ENCODE measurements around the gene BEST2. TPM values are rescaled to one million over a fixed set of nuclear protein-coding genes. Genes with fewer than 3 reads are reported as not detected.

BEST2 gene
- total RNA-seq, 2 experiments from 2014 or later = not detected

GRCh38 chr19:12759686-12760085 lies 8.1 kb downstream of the BEST2 start:
- H3K27ac Mint-ChIP-seq = no peak overlapping the region
- CTCF ChIA-PET = interaction anchor here (0.7 to 30.0 kb wide), 26 partner anchors 8 to 196 kb away, joined by 3 to 1017 read pairs (median 8); partner anchors contain the start of genes BEST2, DHPS, DNASE2 and GET3
- ATAC-seq = no peak
- H3K9me3 Mint-ChIP-seq (ENCODE audit: low read depth) = no peaks in the 10 kb centered on the region
- no peak overlapping the region for H3K4me3 Mint-ChIP-seq
- no peak for DNase-seq
- H3K36me3 Mint-ChIP-seq = no peaks in the 10 kb centered on the region
- H3K27me3 Mint-ChIP-seq = peaks cover 15% of the 10 kb centered on the region
- H3K4me1 Mint-ChIP-seq = peaks cover 5% of the 10 kb centered on the region

- Mint-ChIP-seq H3K4me1 (peaks cover 6% of the 10 kb centered on the region), H3K4me3 (no peak overlapping the region), H3K9me3 (ENCODE audit: low read depth) (no peaks in the 10 kb centered on the region), H3K36me3 (no peaks in the 10 kb centered on the region), H3K27ac (no peak overlapping the region), H3K27me3 (peaks cover 8% of the 10 kb centered on the region)
- DNase-seq (no peak), ATAC-seq (no peak)
- CTCF ChIA-PET = interaction anchor here (1.2 to 30.0 kb wide), 7 partner anchors 7 to 202 kb away, joined by 4 to 1017 read pairs (median 56); partner anchors contain the start of genes BEST2, HOOK2, JUNB and PRDX2
Observed at GRCh38 chr19:12763100-12763499, 11.5 kb downstream of the BEST2 start.

- no peaks in the 10 kb centered on the region for H3K36me3 Mint-ChIP-seq
- CTCF ChIA-PET = interaction anchor here (0.7 to 30.0 kb wide), 15 partner anchors 8 to 211 kb away, joined by 3 to 1017 read pairs (median 10); partner anchors contain the start of genes BEST2, GET3, HOOK2 and JUNB
- H3K27me3 Mint-ChIP-seq = no peaks in the 10 kb centered on the region
- H3K4me3 Mint-ChIP-seq = no peak overlapping the region
- ATAC-seq (no peak), DNase-seq (no peak)
- peaks cover 9% of the 10 kb centered on the region for H3K4me1 Mint-ChIP-seq
- no peak overlapping the region for H3K27ac Mint-ChIP-seq
- H3K9me3 Mint-ChIP-seq (ENCODE audit: low read depth) = no peaks in the 10 kb centered on the region
Observed at GRCh38 chr19:12764698-12765097, 13.1 kb downstream of the BEST2 start.

GRCh38 chr19:12766051-12766521 lies 14.5 kb downstream of the BEST2 start:
- H3K36me3 Mint-ChIP-seq = no peaks in the 10 kb centered on the region
- H3K27me3 Mint-ChIP-seq = no peaks in the 10 kb centered on the region
- H3K27ac Mint-ChIP-seq = no peak overlapping the region
- CTCF ChIA-PET = interaction anchor here (0.6 to 30.0 kb wide), 38 partner anchors 8 to 215 kb away, joined by 3 to 1017 read pairs (median 5); partner anchors contain the start of genes BEST2, DHPS, GET3 and HOOK2
- DNase-seq (peak; percentile 87), ATAC-seq (peak; percentile 87)
- peaks cover 9% of the 10 kb centered on the region for H3K4me1 Mint-ChIP-seq
- H3K4me3 Mint-ChIP-seq = peak overlapping the region; percentile 24
- H3K9me3 Mint-ChIP-seq (ENCODE audit: low read depth) = no peaks in the 10 kb centered on the region

- no peak for ATAC-seq
- CTCF ChIA-PET = interaction anchor here (1.0 to 30.0 kb wide), 13 partner anchors 10 to 215 kb away, joined by 3 to 1017 read pairs (median 14); partner anchors contain the start of genes BEST2, DHPS, HOOK2 and JUNB
- Mint-ChIP-seq H3K9me3 (ENCODE audit: low read depth) (no peaks in the 10 kb centered on the region), H3K4me3 (no peak overlapping the region), H3K27ac (no peak overlapping the region), H3K27me3 (no peaks in the 10 kb centered on the region), H3K4me1 (peaks cover 11% of the 10 kb centered on the region), H3K36me3 (no peaks in the 10 kb centered on the region)
- DNase-seq = no peak
Observed at GRCh38 chr19:12767150-12767549, 15.6 kb downstream of the BEST2 start.

- DNase-seq (no peak), ATAC-seq (no peak)
- Mint-ChIP-seq H3K36me3 (no peaks in the 10 kb centered on the region), H3K4me3 (no peak overlapping the region), H3K9me3 (ENCODE audit: low read depth) (no peaks in the 10 kb centered on the region), H3K4me1 (peaks cover 12% of the 10 kb centered on the region), H3K27ac (no peak overlapping the region), H3K27me3 (no peaks in the 10 kb centered on the region)
- CTCF ChIA-PET = interaction anchor here (1.5 to 30.0 kb wide), 10 partner anchors 10 to 215 kb away, joined by 5 to 1017 read pairs (median 15); partner anchors contain the start of genes BEST2, DHPS, HOOK2 and JUNB
Observed at GRCh38 chr19:12767666-12768065, 16.1 kb downstream of the BEST2 start.

- CTCF ChIA-PET = interaction anchor here (1.2 to 30.0 kb wide), 6 partner anchors 9 to 196 kb away, joined by 3 to 1017 read pairs (median 68); partner anchors contain the start of genes BEST2, JUNB, PRDX2 and RNASEH2A
- no peaks in the 10 kb centered on the region for H3K36me3 Mint-ChIP-seq
- H3K27ac Mint-ChIP-seq = no peak overlapping the region
Observed at GRCh38 chr19:12769689-12770088, 18.1 kb downstream of the BEST2 start.

GRCh38 chr19:12770922-12771321 lies 19.3 kb downstream of the BEST2 start:
- ATAC-seq (no peak), DNase-seq (no peak)
- Mint-ChIP-seq H3K4me1 (peaks cover 14% of the 10 kb centered on the region), H3K9me3 (ENCODE audit: low read depth) (no peaks in the 10 kb centered on the region), H3K27me3 (no peaks in the 10 kb centered on the region), H3K36me3 (no peaks in the 10 kb centered on the region), H3K27ac (no peak overlapping the region), H3K4me3 (no peak overlapping the region)
- CTCF ChIA-PET = interaction anchor here (10.9 to 30.0 kb wide), 2 partner anchors 15 to 28 kb away, joined by 132 to 1017 read pairs; partner anchors contain the start of genes BEST2, JUNB, PRDX2 and RNASEH2A

More at GRCh38 chr19:12769689-12770088, 18.1 kb downstream of the BEST2 start:
- ATAC-seq (peak; percentile 73), DNase-seq (peak; percentile 69)
- H3K4me3 Mint-ChIP-seq = no peak overlapping the region
- peaks cover 12% of the 10 kb centered on the region for H3K4me1 Mint-ChIP-seq
- no peaks in the 10 kb centered on the region for H3K9me3 Mint-ChIP-seq (ENCODE audit: low read depth)
- no peaks in the 10 kb centered on the region for H3K27me3 Mint-ChIP-seq

- DNase-seq (no peak), ATAC-seq (no peak)
- Mint-ChIP-seq H3K4me3 (no peak overlapping the region), H3K27ac (no peak overlapping the region), H3K36me3 (no peaks in the 10 kb centered on the region), H3K27me3 (no peaks in the 10 kb centered on the region), H3K9me3 (ENCODE audit: low read depth) (no peaks in the 10 kb centered on the region), H3K4me1 (peaks cover 14% of the 10 kb centered on the region)
- CTCF ChIA-PET = interaction anchor here (0.6 to 30.0 kb wide), 5 partner anchors 8 to 75 kb away, joined by 3 to 1017 read pairs (median 27); partner anchors contain the start of genes BEST2, JUNB, PRDX2 and RNASEH2A
Observed at GRCh38 chr19:12772323-12772722, 20.7 kb downstream of the BEST2 start.

- no peaks in the 10 kb centered on the region for H3K36me3 Mint-ChIP-seq
- ATAC-seq (no peak), DNase-seq (no peak)
- CTCF ChIA-PET = interaction anchor here (0.6 to 30.0 kb wide), 9 partner anchors 7 to 74 kb away, joined by 3 to 1017 read pairs (median 5); partner anchors contain the start of genes BEST2, JUNB, PRDX2 and RNASEH2A
- H3K9me3 Mint-ChIP-seq (ENCODE audit: low read depth) = no peaks in the 10 kb centered on the region
- peaks cover 20% of the 10 kb centered on the region for H3K4me1 Mint-ChIP-seq
- H3K4me3 Mint-ChIP-seq = peak overlapping the region; percentile 5
- H3K27me3 Mint-ChIP-seq = no peaks in the 10 kb centered on the region
- no peak overlapping the region for H3K27ac Mint-ChIP-seq
Observed at GRCh38 chr19:12773571-12773970, 22.0 kb downstream of the BEST2 start.

GRCh38 chr19:12774588-12775555 lies 23.3 kb downstream of the BEST2 start, which contains the start of gene HOOK2:
Gene HOOK2, minus strand, starts transcription at chr19:12775552. Its CDS starts 103 bp downstream, at chr19:12775449.
- no peaks in the 10 kb centered on the region for H3K9me3 Mint-ChIP-seq (ENCODE audit: low read depth)
- CTCF ChIA-PET = interaction anchor here (0.5 to 30.0 kb wide), 12 partner anchors 9 to 1843 kb away, joined by 3 to 1017 read pairs (median 7); partner anchors contain the start of genes JUNB, PRDX2, RNASEH2A and THSD8
- no peaks in the 10 kb centered on the region for H3K36me3 Mint-ChIP-seq
- no peak for ATAC-seq
- peak within 1 kb of the TSS; percentile 69 for H3K27ac Mint-ChIP-seq
- peaks cover 30% of the 10 kb centered on the region for H3K4me1 Mint-ChIP-seq
- peak; percentile 56 for DNase-seq
- peak within 1 kb of the TSS; percentile 66 for H3K4me3 Mint-ChIP-seq
- no peaks in the 10 kb centered on the region for H3K27me3 Mint-ChIP-seq

- ATAC-seq (peak; percentile 41), DNase-seq (peak; percentile 87)
- CTCF ChIA-PET = interaction anchor here (0.7 to 30.0 kb wide), 11 partner anchors 10 to 188 kb away, joined by 3 to 1017 read pairs (median 11); partner anchors contain the start of genes JUNB, PRDX2, RNASEH2A and THSD8
- H3K27me3 Mint-ChIP-seq = no peaks in the 10 kb centered on the region
- H3K4me1 Mint-ChIP-seq = peaks cover 37% of the 10 kb centered on the region
- no peaks in the 10 kb centered on the region for H3K9me3 Mint-ChIP-seq (ENCODE audit: low read depth)
- H3K36me3 Mint-ChIP-seq = no peaks in the 10 kb centered on the region
- peak overlapping the region; percentile 97 for H3K27ac Mint-ChIP-seq
- H3K4me3 Mint-ChIP-seq = peak overlapping the region; percentile 76
Observed at GRCh38 chr19:12777217-12778016, 25.8 kb downstream of the BEST2 start.

Data from activated CD8-positive, alpha-beta memory T cell treated with anti-CD3 and anti-CD28 coated beads, Interleukin-2, amount 10 ng/mL, durations not matched to agents 7 days and 5 days (primary cell).